Fibroblast of mammary gland (primary cell): ENCODE data around the gene PPP2R2C.
A peak's percentile ranks its signal among the peaks of the same experiment; 100 is the strongest.

Experiments used
- DNase-seq: peaks from one replicate; pipeline ENCODE4 v3.0.0-alpha.2; 2010; ENCODE audit warnings: low read depth
- H3K4me3 ChIP-seq: 2 replicates; pipeline ENCODE4 v1.5.1; 2011; ENCODE audit warnings: low read depth, mild to moderate bottlenecking, low read length, moderate library complexity; ENCODE audit not compliant: control insufficient read depth
- TF ChIP-seq, protein P1 (sequence below): conservative IDR thresholded peaks from 2 replicates; pipeline ENCODE4 v1.5.1; 2011; ENCODE audit warnings: low read depth, low read length, inconsistent platforms; ENCODE audit not compliant: control insufficient read depth, insufficient read depth

PPP2R2C gene

DNA sequence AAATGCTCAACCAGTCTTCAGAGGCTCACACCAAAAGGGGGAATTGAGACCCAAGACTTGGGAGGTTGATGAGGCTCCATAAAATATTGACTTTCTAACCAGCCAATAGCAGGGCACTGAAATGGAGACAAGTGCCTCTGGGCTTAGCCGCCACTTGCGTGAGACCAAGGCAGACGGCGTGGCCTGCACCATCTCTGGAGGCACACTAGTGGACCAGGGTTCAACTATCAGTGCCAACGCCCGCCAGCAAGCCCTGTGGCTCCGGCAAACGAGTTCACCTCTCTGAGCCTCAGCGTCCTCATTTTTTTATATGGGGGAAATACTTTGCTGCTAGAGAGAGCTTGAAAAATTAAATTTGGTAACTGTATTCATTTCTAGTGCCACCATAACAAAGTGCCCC, 50.3 kb downstream of the PPP2R2C start:
- TF ChIP-seq, protein P1, sequence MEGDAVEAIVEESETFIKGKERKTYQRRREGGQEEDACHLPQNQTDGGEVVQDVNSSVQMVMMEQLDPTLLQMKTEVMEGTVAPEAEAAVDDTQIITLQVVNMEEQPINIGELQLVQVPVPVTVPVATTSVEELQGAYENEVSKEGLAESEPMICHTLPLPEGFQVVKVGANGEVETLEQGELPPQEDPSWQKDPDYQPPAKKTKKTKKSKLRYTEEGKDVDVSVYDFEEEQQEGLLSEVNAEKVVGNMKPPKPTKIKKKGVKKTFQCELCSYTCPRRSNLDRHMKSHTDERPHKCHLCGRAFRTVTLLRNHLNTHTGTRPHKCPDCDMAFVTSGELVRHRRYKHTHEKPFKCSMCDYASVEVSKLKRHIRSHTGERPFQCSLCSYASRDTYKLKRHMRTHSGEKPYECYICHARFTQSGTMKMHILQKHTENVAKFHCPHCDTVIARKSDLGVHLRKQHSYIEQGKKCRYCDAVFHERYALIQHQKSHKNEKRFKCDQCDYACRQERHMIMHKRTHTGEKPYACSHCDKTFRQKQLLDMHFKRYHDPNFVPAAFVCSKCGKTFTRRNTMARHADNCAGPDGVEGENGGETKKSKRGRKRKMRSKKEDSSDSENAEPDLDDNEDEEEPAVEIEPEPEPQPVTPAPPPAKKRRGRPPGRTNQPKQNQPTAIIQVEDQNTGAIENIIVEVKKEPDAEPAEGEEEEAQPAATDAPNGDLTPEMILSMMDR: no peak
- DNase-seq: no peak
- no peak overlapping the region for H3K4me3 ChIP-seq

DNA sequence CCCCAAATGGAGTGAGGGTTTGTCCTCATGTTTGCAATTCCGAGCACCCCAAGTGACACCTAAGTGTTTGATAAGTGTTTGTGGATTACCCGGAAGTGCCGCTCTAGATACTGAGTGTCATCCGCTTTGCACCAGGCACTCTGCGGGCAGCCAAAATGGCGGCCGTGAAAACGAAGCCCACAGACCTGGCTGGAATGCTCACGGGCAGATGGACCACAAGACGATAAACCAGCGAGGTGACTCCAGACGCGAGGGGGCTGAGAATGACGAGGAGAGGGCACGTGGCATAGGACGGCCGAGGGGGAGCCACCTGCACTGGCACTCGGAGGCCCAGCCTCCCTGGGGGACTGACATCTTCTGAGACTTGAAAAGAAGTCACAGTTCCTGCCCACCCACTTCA, 51.0 kb downstream of the PPP2R2C start:
- H3K4me3 ChIP-seq: no peak overlapping the region
- DNase-seq: no peak
- TF ChIP-seq, protein P1: no peak

DNA sequence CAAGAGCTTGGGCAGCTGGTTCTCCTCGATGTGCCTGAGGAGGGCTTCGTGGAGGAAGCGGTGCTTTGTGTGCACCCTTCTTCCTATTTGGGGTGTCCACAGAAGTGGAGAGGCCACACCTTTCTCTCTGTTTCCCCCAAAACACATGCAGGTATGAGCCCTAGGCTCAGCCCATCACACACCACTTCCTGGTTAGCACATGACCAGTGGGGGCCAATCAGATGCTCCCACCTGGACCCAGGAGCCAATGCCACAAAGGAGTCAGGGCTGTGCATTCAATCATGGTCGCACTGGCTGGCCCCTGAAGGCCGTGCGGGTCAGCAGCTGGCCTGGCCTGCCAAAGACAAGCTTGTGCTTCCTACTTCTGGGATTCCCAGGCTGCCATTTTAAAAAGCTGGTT, 51.4 kb downstream of the PPP2R2C start:
- DNase-seq: no peak
- H3K4me3 ChIP-seq: no peak overlapping the region
- TF ChIP-seq, protein P1: no peak

DNA sequence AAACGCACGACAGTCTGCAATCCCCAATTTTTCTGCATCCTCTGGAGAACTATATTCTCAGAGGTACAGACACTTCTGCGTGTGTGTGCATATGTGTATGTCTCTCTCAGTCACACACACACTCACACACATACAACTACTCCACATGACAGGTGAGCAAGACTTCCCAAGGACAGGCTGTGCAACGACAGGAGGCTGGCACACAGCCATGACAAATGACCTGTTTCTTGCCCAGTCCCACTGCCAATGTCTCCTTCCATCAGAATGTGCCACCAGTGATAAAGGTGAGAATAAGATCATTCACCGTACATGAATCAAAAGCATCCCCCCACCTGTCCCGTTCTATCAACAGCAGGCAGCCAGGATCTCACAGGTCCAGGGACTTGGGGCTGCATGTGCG, 52.4 kb downstream of the PPP2R2C start:
- TF ChIP-seq, protein P1: no peak
- no peak overlapping the region for H3K4me3 ChIP-seq
- no peak for DNase-seq

DNA sequence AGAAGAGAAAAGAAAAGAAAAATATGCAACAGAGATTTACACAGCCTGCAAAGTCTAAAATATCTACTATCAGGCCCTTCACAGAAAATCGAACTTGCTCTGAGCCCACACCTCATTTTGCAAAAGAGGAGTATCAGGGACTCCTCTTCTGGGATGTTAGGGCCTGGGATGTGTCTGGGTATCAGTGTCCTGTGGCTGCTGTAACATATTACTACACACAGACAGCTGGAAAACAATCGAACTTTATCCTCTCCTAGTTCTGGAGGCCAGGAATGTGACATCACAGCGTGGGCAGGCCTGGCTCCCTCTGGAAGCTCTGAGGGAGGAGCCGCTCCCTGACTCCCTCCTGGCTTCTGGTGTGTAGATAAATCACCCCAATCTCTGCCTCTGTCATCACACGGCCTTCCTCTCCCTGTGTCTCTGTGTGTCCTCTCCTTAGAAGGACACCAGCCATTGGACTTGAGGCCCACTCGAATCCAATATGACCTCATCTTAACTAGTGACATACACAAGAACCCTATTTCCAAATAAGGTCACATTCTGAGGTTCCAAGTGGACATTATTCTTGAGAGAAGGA, 52.9 kb downstream of the PPP2R2C start:
- no peak overlapping the region for H3K4me3 ChIP-seq
- TF ChIP-seq, protein P1: no peak
- peak; percentile 11 for DNase-seq

DNA sequence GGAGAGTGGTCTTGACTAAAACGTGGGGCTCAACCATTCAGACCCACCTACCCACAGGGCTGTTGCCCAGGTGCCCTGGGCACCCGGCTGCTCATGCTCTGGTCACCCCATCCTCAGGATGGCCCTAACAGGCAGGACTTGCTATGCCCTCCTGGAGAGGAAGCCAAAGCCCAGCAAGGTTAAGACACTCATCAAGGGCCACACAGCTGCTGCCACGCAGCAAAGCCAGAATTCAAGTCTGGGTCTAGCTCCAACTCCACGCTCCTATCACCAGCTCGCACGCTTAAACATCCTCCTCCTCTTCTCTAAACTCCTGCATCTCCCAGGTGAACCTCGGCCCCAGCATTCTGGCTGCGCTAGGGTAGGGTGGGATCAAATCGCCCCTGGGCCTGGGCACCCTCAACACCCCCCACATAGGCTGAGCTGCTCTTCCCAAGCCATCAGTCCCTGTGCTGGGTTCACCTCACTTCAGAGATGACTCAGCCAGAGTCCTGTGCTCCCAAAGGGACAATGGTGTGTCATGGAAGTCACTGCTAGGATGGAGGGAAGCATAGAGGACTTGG, 54.1 kb downstream of the PPP2R2C start:
- no peak for DNase-seq
- TF ChIP-seq, protein P1: no peak

More for the DNA sequence above, 54.1 kb downstream of the PPP2R2C start:
- H3K4me3 ChIP-seq: no peak overlapping the region
